Muscle layer of colon (tissue), 2 donors: ENCODE measurements around the gene PIGM.
A peak's percentile ranks its signal among the peaks of the same experiment; 100 is the strongest.
"Not testable (repeated sequence)": the region's sequence is repeated elsewhere in the genome, so short reads cannot be mapped to it uniquely, and the experiment has no call there.

Experiments
- H3K27ac ChIP-seq: one replicate; pipeline ENCODE4 v1.7.0; 2013; ENCODE audit warnings: low read depth, mild to moderate bottlenecking, low read length, moderate library complexity
- H3K27me3 ChIP-seq, 2 donors: one replicate each; pipeline ENCODE4 v1.7.0; 2013; ENCODE audit warnings: low read length in 2 of 2, mild to moderate bottlenecking in 2 of 2; ENCODE audit not compliant: insufficient read depth in 2 of 2, control insufficient read depth in 1 of 2
- H3K36me3 ChIP-seq: one replicate; pipeline ENCODE4 v1.7.0; 2013; ENCODE audit warnings: mild to moderate bottlenecking, low read length; ENCODE audit not compliant: insufficient read depth
- H3K4me1 ChIP-seq: one replicate; pipeline ENCODE4 v1.7.0; 2013; ENCODE audit warnings: mild to moderate bottlenecking, low read length; ENCODE audit not compliant: insufficient read depth
- H3K4me3 ChIP-seq, 2 donors: one replicate each; pipeline ENCODE4 v1.7.0; 2013; ENCODE audit warnings: low read length in 2 of 2, low read depth in 1 of 2, mild to moderate bottlenecking in 1 of 2, moderate library complexity in 1 of 2
- H3K9ac ChIP-seq: one replicate; pipeline ENCODE4 v1.7.0; 2013; ENCODE audit warnings: low read length
- H3K9me3 ChIP-seq: one replicate; pipeline ENCODE4 v1.7.0; 2013; ENCODE audit warnings: mild to moderate bottlenecking, low read length
- donor health status: abdominal sarcoma.
- donor health status: Adenocarcinoma of cecum.

PIGM gene

GRCh38 chr1:160056648-160057169, 24.9 kb upstream of the PIGM start:
- Histone ChIP-seq H3K36me3 (no peaks in the 10 kb centered on the region), H3K4me1 (no peaks in the 10 kb centered on the region), H3K27ac (no peak overlapping the region), H3K27me3 (peaks cover 0 to 8% of the 10 kb centered on the region in 2 donors), H3K9me3 (no peaks in the 10 kb centered on the region), H3K4me3 (no peak overlapping the region), H3K9ac (no peak overlapping the region)

DNA sequence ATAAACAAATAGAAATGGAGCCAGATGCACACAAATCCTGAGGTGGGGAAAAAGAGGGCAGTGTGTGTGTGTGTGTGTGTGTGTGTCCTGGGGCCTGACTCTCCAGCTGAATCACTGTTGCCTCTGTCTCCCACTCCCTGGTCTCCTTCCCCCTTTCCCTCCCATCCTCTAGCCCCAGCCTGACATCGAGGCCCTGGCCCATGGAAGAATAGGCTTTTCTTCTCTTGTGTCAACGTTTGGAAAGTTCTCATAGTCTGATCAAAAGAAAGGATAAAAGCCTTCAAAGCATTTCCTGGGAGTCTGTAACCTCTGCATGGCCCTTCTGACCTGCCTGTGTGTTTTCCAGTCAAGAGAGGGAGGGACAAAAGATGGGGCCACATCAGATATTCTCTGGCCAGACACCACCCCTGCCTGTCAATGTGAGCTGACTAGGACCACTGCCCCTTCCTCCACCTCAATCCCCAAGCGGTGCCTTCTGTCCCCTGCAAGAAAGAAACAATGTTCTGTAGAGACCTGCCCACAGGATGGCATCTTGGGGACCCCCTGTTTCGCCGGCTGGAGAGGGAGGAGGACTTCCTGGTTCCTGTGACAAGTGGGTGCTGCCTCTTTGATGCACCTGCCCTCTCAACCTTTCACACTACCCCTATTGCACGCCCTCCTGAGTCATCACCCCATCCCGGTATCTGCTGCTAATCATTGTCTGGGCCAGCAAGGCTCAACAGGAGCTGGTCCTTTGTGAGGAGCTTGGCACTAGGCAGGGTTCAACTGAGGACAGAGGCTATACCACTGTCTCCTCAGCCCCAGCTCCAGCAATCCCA, 22.0 kb upstream of the PIGM start:
- no peak overlapping the region for H3K9ac ChIP-seq

GRCh38 chr1:160052936-160053335, 21.1 kb upstream of the PIGM start:
- H3K9ac ChIP-seq, result no peak overlapping the region
- no peaks in the 10 kb centered on the region for H3K4me1 ChIP-seq
- H3K9me3 ChIP-seq, result no peaks in the 10 kb centered on the region

More for the DNA sequence above, 22.0 kb upstream of the PIGM start:
- Histone ChIP-seq H3K27me3 (peaks cover 0 to 8% of the 10 kb centered on the region in 2 donors), H3K4me1 (no peaks in the 10 kb centered on the region), H3K9me3 (no peaks in the 10 kb centered on the region), H3K4me3 (no peak overlapping the region), H3K36me3 (no peaks in the 10 kb centered on the region), H3K27ac (no peak overlapping the region)

DNA sequence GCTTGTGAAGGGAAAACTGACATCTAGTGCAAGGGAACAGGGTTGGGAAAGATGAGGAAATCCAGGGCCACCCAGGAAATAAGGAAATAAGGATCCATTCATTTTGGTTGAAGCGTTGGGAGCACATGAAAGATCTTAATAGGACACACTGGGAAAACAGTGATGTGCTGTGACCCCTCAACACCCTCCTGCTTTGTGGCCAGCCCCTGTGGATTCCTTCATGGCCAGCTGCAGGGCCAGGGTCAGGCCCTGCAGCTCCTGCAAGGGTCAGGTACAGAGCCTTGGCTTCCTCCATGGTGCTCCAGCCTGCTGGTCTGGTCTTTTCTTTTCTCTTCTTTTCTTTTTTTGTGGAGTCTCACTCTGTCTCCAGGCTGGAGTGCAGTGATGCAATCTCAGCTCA, 18.8 kb upstream of the PIGM start:
- H3K36me3 ChIP-seq, result no peaks in the 10 kb centered on the region
- H3K4me3 ChIP-seq, result no peak overlapping the region
- H3K9me3 ChIP-seq, result no peaks in the 10 kb centered on the region
- no peak overlapping the region for H3K27ac ChIP-seq
- H3K27me3 ChIP-seq, result peaks cover 0 to 2% of the 10 kb centered on the region in 2 donors
- H3K9ac ChIP-seq, result no peak overlapping the region
- peaks cover 16% of the 10 kb centered on the region for H3K4me1 ChIP-seq

More at GRCh38 chr1:160052936-160053335, 21.1 kb upstream of the PIGM start:
- Histone ChIP-seq H3K27me3 (peaks cover 0 to 8% of the 10 kb centered on the region in 2 donors), H3K36me3 (no peaks in the 10 kb centered on the region), H3K4me3 (no peak overlapping the region), H3K27ac (no peak overlapping the region)

DNA sequence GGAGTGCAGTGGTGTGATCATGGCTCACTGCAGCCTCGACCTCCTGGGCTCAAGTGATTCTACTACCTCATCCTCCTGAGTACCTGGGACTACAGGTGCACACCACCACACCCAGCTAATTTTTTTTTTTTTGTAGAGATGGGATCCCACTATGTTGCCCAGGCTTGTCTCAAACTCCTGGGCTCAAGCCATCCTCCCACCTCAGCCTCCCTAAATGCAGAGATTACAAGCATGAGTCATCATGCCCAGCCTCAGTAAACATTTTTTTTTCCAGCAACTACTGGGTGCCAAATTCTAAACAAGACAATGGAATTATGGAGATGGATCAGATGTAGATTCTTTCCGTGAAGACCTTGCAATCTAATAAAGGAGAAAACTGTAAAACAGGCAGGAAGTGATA, 18.4 kb upstream of the PIGM start:
- peaks cover 16% of the 10 kb centered on the region for H3K4me1 ChIP-seq
- not testable (repeated sequence) for H3K9me3 ChIP-seq, H3K9ac ChIP-seq, H3K4me3 ChIP-seq, H3K27ac ChIP-seq, H3K27me3 ChIP-seq, H3K36me3 ChIP-seq

- Histone ChIP-seq H3K4me3 (no peak overlapping the region), H3K36me3 (no peaks in the 10 kb centered on the region), H3K9ac (no peak overlapping the region), H3K27me3 (no peaks in the 10 kb centered on the region), H3K9me3 (no peaks in the 10 kb centered on the region), H3K27ac (no peak overlapping the region), H3K4me1 (peaks cover 16% of the 10 kb centered on the region)
Measured at GRCh38 chr1:160049101-160049500, 17.3 kb upstream of the PIGM start.

DNA sequence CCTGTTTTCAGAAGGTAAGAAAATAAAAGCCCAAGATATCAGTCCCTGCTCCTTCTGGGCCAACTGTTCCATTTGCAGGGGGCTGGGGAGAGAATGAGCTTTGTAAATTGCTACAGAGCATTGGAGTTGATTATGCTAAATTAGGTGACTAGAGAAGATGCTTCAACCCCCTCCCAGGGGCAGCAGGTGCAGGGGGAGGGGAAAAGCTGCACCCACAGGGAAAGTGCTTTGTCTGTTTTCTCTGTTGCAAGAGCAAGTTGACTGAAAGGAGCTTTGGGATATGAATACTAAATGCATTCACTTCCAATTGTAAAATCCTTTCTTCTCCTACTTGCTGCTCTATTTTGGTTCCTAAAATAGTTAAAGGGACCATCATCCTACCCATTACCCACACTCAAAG, 16.5 kb upstream of the PIGM start:
- no peaks in the 10 kb centered on the region for H3K27me3 ChIP-seq
- H3K4me1 ChIP-seq, result peaks cover 16% of the 10 kb centered on the region
- H3K9ac ChIP-seq, result no peak overlapping the region
- H3K4me3 ChIP-seq, result no peak overlapping the region
- H3K27ac ChIP-seq, result no peak overlapping the region
- H3K9me3 ChIP-seq, result no peaks in the 10 kb centered on the region
- H3K36me3 ChIP-seq, result no peaks in the 10 kb centered on the region

GRCh38 chr1:160047111-160047991, 15.6 kb upstream of the PIGM start:
- H3K27ac ChIP-seq, result no peak overlapping the region
- no peaks in the 10 kb centered on the region for H3K9me3 ChIP-seq
- H3K4me1 ChIP-seq, result peaks cover 16% of the 10 kb centered on the region
- H3K36me3 ChIP-seq, result no peaks in the 10 kb centered on the region
- H3K4me3 ChIP-seq, result peak overlapping the region in 1 of 2 donors; percentile 46
- H3K9ac ChIP-seq, result peak overlapping the region; percentile 19
- no peaks in the 10 kb centered on the region for H3K27me3 ChIP-seq

- Histone ChIP-seq H3K27ac (no peak overlapping the region), H3K4me1 (peaks cover 16% of the 10 kb centered on the region), H3K9ac (peak overlapping the region; percentile 19), H3K9me3 (no peaks in the 10 kb centered on the region), H3K36me3 (no peaks in the 10 kb centered on the region), H3K4me3 (peak overlapping the region in 1 of 2 donors; percentile 46), H3K27me3 (no peaks in the 10 kb centered on the region)
Measured at GRCh38 chr1:160046494-160047110, 14.8 kb upstream of the PIGM start.

DNA sequence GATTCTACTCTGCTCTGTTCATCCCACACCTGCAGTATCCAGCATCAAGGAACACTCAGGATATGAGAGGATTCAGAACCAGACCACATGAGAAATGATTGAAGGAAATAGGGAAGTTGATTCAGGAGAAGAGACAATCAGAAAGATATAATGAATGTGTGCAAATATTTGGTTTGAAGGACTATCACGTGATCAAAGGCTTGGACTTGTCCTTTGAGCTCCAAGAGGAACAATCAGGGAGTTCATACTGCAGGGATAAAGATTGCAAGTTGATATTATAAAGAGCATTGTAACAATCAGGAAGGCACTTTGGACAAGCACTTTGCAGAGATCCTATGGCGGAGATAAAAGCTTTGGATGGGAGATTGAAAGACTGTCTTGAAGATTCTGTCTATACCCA, 13.9 kb upstream of the PIGM start:
- Histone ChIP-seq H3K36me3 (no peaks in the 10 kb centered on the region), H3K9ac (no peak overlapping the region), H3K27ac (no peak overlapping the region), H3K27me3 (no peaks in the 10 kb centered on the region), H3K9me3 (no peaks in the 10 kb centered on the region), H3K4me1 (peaks cover 16% of the 10 kb centered on the region), H3K4me3 (no peak overlapping the region)

- H3K36me3 ChIP-seq, result no peaks in the 10 kb centered on the region
- no peak overlapping the region for H3K27ac ChIP-seq
- no peak overlapping the region for H3K9ac ChIP-seq
Measured at GRCh38 chr1:160043543-160043942, 11.8 kb upstream of the PIGM start.

More at GRCh38 chr1:160043543-160043942, 11.8 kb upstream of the PIGM start:
- Histone ChIP-seq H3K4me3 (no peak overlapping the region), H3K4me1 (peaks cover 16% of the 10 kb centered on the region), H3K27me3 (no peaks in the 10 kb centered on the region), H3K9me3 (no peaks in the 10 kb centered on the region)
